NCI-H1436 treated with DMSO at 0.1 percent for 48 hours (cell line): ENCODE measurements around the gene ITPR2.

Source experiments
- DNase-seq: peaks from one replicate; lab custom pipeline; 2025; lab: John Stamatoyannopoulos, UW

Gene ITPR2

DNA sequence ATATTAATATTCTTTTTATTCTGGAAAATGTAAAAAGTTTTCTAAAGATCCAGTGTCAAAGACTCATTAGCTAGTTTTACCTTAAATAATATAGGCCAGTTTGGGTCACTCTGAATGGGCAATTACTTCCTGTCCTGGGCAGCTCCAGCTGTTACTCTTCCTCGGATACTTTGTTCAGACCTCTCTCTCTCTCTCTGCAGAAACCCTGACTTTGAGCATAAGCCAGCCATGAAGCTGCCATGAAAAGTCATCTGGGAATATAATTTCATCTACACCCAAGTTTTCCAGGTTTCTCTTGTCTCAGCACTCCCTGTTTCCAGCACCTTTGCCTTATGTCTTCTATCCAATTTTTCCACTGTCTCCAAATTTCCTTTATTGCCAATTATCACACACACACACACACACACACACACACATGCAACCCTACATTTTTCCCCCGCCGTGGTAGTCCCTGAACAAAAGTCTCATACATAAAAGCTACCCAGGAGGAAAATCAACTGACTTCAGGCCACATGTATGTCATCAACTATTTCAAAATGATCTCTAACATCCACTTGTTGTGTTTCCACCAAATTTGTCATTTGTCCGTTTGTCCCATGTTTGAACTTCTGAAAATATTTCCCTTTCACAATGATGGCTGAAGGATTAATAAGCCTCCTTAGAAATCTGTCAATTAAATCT lies 319.5 kb downstream of the ITPR2 start:
- no peak for DNase-seq

DNA sequence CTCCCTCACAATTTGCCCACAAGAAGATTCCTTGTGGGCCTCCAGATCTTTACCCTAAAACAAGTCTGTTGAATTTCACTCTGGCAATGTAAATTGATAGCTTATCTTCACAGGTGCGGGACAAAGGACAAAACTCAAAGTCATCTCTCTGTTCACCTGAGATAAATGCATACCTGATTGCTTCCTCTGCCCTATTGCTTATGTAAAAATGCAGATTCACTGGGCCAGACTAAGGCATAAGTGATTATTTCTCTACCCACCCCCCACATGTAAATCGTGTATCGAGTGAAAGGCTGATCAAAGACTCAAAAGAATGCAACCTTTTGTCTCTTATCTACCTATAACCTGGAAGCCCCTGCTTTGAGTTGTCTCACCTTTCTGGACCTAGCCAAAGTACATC lies 320.8 kb downstream of the ITPR2 start:
- no peak for DNase-seq

DNA sequence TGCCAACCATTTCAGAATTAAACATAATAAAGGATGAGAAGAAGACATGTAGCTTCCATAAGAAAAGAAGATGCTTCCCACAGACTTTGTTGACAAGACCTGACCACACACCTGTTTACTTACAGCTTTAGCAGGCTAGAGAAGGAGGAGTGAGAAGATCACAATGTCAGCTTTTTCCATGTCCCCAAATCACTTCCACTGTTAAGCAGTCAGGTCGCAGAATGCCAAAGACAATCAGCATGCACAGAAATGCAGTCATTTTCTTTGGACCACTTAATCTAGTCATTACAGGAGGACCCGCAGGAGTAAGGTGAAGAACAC lies 322.7 kb downstream of the ITPR2 start:
- DNase-seq, result no peak

DNA sequence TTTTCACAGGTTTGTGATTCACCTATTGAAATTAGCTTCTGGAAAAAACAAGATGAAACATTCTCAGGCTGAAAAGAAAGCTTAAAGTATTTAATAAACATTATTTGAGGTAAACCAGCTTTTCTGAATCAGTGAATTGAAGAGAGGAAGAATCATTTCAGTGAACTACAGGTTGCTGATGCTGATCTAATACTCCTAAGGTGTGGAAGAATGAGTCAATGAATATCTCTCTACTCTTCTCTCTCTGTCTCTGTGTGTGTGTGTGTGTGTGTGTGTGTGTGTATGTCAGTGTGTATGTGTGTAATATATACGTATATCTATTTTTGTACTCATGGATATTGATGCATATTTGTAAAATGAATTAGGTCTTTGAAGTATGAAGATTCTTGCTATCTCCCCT lies 325.4 kb downstream of the ITPR2 start:
- DNase-seq, result no peak

DNA sequence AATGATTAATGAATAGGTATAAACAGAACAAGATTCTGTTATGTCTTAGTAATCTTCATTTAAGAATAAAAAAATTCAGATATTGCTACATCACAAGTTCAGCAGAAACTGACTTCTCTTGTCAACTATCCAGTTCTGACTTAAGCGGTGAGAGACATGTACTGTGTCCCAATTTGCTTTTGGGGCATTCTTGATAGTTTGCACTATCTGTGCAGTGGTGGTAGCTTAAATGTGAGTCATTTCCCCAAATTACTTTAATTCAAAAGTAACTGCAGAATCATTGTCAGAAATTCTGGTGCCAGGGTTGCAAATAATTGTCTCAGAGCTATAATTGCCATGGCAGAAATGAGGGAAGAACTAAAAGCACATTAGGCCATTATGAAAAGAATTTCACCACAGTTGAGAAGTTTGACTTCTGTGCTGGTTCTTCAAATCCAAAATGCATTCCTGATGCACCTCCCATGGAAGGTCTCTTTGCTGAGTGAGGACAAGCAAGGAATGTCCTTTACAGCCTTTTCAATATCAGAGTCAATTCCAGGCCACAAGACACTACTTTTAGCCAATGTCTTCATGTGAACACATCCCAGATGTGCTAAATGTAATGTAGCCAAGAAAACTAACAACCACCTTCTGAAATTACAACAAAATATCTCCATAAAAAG lies 332.9 kb downstream of the ITPR2 start:
- DNase-seq, result no peak

DNA sequence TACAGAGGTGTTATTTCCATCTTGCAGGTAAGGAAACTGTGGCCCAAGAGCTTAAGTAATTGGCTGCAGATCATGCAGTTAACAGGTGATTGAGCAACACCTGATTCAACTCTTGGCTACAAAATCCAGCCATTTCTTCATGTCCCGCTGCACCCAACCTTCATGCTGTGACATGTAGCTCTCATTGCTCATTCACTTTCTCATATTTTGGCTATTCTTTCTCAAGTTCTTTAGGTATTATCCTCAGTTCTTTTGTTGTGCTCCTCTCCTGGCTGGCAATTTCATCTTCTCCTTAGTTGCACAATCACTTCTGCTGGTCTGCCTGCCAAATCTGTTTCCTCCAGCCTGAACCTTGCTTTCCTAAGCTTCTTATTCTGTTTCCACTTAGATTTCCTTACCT lies 336.8 kb downstream of the ITPR2 start:
- no peak for DNase-seq

DNA sequence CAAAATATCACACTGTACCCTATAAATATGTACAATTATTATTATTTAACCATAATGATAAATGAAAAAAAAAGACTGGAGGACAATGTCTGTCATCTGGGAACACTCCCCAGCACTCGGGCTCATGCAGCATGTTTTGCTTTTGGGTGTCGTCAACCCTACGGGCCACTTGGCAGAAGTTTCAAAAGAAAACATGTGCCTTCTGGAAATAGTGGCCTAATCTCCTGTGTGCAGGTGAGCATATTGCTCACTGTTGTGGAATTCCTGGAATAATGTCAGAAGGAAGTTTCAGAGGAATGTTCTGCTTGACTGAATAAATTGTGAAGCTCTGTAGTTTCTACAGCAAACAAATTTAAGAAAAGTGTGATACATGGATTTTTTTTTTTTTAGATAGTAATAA lies 339.3 kb downstream of the ITPR2 start:
- no peak for DNase-seq

DNA sequence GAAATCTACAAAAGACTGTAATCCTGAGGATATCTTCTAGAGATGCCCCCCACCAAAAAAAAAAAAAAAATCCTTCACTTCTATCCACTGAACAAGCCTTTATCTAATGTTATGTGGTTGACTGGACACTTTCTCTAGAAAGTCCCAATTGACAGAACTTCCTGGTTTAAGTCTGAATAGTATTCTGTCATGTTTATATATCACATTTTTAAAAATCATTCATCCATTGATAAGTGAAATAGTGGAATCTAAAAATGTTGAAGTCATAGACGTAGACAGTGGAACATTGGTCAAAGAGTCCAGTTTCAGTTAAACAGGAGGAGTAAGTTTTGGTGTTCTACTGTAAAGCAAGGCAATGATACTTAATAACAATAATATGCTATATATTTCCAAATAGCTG lies 340.6 kb downstream of the ITPR2 start:
- no peak for DNase-seq

DNA sequence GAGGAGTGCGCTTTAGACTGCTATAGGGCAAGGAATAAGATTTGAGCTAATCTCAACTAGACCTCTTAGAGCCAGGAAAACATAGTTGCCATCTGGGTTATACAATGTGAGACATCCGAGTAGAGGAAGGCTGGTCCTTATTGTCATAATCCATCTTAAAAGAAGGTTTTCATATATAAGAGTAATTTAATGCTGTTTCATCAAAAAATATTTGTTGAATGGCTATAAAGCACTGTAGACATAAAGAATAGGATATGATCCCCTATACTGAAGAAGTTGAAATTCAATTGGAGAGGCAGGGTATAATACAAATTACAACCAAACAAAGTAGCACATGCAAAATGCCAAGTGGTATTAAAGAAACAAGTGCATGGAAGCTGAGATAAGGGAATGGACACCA lies 343.1 kb downstream of the ITPR2 start:
- no peak for DNase-seq

DNA sequence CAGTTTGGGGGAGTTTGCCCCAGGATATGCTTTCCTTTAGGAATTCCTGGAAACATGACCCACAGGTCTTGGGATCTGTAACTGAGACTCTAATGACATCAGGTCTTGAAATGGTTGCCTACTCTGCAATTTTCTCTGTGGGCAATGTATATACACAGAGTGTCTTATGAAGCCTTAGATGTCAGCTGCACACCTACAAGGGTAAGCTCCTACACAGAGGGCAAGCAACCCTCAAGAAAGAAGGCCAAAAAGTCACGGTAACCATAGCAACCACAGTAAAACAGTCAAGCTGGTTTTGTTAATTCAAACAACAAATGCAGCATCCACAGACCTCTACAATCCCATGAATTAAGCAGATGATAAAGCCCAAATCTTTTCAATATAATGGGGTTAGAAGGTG lies 344.6 kb downstream of the ITPR2 start:
- DNase-seq, result no peak

DNA sequence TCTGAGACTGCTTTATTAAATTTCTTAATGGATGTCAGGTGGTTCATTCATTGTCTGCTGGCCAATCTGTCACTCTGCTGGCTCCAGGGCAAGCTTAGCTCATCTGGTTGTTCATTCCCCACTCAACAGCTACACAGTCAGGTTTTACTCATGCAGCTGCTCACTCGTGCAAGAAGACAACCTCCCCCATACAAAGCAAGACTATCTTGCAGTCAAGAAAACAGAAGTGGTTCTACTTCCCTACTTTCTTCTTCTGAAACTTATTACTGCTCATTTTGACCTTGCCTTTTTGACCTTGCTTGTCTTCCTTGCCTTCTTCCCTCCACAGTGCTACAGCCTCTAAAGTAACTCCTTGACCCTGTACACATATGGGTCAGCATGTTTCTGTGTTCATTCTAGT lies 359.7 kb downstream of the ITPR2 start:
- DNase-seq, result no peak

DNA sequence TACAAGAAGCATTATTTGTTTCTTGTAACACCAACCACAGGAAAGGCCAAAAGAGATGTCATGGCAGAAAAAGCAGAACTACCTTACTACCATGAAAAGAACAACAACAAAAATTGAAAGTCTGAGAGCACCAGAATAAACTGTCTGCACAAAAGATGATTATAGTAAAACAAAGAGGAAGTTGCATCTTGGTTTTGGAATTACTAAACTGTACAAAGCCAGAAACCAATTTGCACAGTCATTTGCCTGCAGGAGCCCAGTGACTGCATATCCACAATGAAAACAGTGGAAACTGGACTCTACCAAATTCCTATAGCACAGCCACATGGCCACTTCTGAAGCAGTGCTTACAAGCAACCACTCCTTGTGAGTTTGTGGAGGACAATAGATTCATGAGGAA lies 361.4 kb downstream of the ITPR2 start:
- no peak for DNase-seq

DNA sequence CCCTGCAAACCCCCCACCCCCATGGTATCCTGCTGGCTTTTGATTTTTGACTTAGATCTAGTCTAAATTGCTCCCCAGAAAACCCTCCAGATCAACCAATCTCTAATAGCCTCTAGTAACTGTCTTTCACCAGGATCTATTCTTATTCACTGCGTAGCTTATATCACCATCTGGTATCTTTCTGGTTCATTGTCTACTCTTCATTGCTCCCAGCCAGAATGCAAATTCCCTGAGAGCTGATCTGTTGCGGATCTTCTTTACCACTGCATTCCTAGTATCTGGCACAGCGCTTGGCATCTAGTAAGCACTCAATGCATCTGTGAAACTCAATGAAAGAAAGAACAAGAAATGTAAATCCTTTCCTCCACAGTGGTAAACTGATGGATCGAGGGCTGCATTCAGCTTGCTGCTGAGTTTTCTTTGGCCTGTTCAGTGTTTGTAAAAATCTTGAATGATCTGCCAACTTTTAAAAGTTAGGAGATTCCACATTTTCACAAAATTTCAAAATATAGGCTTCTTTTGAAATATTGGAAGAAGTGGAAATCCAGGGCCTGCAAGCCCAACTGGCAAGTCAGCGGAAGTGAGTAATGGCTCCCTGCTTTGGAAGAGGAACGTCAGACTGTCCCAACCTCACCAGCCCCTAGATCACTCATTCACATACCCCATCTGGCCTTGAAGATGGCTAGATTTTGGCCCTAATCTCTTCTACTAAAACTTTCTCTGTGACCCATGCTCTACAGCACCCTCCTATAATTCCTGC lies 363.4 kb downstream of the ITPR2 start:
- no peak for DNase-seq

DNA sequence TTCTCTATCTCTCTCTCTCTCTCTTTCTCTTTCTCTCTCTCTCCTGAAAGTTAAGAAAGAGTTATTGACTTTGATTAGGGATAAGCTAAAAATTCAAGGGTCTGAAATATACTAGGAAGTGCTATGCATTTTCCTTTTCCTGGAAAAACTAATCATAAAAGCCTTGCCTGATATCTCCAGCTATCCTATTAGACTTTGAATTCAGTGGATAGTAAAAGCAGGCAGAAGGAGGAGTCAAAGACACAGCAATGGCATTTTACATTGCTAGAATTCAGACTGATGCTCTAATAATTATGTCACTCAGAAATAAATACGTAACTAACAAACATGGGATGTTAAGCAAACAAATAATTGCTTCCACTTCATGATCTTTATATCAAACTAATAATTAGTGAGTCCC lies 365.6 kb downstream of the ITPR2 start:
- DNase-seq, result no peak

DNA sequence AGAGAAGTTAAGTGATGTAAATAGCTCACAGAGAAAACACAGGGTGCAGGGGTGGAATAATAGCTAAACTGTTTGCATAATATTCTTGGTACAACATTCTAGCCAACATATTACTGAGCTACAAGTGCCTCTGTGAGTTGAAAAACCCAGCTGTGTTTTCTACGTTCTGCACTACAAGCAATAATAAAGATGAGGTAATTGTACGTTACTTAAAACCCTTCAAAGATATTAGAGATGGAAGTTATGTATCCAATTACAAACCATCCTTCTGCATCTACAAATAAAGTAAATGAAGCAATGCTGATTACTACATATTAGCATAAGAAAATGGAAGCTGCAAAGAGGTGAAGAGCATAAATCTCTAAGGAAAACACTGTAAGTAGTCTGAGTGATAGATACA lies 366.3 kb downstream of the ITPR2 start:
- DNase-seq, result no peak

DNA sequence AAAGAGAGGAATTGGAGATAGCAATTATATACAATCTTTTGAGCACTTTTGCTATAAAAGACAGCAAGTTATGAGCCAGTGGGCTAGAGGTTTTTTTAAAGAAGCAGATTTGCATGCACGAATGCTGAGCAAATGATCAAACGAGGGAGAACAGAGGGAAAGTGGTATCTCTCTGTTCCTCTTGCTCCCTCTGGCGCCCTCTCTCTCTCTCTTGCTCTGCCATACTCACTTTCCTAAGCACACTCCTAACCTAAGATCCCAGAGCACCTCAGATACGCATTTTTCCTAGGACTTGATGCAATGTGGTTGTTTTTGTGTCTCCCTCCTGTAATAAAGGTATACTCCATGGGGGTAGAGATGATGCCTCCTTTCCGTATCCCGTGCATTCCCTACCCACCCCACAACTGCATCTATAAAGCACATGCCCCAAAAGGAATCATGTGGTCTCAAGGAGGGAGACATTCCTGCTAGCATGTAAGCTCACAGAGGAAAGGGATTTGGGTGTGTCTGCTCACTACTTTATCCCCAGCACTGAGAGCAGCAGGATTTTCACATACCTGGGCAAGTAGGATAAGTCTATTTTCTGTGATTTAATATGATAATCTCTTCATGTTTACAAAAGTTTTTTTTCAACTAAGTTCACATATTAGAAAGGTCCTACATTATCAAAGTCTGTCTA lies 367.4 kb downstream of the ITPR2 start:
- DNase-seq, result no peak

DNA sequence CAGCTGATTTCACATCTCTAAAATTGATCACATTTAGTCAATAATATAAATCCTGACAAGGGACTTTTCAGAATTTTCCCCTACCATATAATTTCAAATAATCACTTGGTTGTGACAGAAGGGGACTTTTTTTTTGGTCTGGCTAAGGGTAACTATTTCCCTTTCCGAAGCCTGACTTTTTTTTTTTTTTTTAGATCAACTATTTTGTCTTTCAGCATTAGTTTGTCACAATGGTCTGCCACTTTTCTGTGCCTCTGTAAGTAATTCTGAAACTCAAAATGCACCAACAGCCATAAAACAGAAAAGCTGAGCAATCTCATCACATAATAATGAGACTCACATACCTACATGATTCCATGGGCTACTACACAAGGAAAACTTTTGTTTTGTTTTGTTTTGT lies 371.2 kb downstream of the ITPR2 start:
- DNase-seq, result no peak

DNA sequence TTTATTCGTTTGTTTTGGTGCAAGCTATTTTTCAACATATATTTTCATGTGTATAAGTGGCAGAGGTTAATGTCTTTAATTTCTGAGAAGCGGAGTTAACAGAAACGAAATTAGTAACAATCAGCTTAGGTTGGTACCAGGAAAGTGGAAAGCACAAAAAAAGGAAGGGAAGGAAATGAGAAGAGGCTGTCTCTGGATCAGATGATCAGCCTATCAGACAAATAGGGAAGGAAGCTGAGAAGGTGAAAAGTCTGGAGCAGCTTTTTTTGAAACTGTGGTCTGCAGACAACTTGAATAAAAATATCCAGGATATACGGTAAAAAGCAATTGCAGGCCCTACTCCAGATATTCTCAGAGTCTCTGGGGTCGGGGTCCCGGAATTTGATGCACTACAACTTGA lies 372.6 kb downstream of the ITPR2 start:
- DNase-seq, result no peak

DNA sequence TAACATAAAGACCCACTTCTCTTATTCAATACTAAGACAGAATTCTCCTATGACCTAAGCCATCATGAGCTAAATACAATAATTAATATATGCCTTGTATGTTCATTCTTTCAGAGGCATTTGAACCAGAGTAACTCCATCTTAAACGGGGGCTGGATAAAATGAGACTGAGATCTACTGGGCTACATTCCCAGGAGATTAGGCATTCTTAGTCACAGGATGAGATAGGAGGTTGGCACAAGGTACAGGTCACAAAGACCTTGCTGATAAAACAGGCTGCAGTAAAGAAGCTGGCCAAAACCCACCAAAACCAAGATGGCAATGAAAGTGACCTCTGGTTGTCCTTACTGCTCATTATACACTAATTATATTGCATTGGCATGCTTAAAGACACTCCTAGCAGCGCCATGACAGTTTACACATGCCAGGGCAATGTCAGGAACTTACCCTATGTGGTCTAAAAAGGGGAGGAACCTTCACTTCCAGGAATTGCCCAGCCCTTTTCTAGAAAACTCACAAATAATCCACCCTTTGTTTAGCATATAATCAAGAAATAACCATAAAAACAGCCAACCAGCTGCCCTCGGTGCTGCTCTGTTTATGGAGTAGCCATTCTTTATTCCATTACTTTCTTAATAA lies 376.9 kb downstream of the ITPR2 start:
- no peak for DNase-seq

DNA sequence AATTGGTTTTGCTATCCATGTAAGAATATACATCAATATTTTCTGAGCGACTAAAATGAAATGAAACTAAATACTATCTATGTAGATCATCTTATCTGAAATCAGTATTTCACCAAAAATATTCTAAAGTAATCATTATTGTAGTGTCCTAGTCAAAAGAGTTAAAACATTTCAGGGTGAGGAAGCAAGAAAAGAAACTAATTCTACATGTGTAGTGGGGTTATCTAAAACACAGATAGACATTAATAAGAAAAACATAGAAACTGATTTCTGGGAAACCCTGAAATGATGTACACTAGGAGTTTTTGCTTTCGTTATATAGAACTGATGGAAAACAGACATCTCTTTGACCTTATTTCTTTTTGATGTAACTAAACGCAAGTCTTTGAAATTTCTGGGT lies 379.7 kb downstream of the ITPR2 start:
- no peak for DNase-seq

DNA sequence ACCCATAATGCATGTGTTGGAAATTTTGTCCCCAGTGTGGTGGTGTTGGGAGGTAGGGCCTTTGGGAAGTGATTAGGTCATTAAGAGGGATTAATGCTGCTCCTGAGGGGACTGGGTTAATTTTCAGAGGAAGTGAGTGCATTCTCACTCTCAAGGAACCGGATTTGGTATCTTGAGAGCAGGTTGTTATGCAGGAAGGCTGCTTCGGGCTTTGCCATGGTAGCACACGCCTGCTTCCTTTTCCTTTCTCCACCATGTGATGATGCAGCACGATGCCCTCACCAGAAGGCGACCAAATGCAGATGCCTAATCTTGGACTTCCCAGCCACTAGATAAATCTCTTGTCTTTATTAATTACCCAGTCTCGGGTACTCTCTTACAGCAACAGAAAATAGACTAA lies 380.5 kb downstream of the ITPR2 start:
- no peak for DNase-seq

DNA sequence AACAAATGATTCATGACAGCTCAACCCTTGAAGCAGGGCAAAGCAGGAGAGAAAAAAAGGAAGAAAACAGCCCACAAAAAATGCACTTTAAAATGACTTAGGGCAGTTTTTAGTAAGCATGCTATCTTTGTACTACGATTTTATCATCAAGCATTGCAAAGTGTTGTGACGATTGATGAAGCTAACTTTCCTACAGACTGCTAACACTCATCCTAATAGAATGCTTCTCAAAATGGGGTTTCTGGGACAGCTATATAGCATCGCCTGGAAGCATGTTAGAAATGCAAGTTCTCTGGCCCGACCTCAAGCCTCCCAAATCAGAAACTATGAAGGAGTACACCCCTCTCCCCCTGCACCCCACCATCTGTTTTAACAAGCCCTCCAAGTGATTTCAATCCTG lies 381.2 kb downstream of the ITPR2 start:
- no peak for DNase-seq

DNA sequence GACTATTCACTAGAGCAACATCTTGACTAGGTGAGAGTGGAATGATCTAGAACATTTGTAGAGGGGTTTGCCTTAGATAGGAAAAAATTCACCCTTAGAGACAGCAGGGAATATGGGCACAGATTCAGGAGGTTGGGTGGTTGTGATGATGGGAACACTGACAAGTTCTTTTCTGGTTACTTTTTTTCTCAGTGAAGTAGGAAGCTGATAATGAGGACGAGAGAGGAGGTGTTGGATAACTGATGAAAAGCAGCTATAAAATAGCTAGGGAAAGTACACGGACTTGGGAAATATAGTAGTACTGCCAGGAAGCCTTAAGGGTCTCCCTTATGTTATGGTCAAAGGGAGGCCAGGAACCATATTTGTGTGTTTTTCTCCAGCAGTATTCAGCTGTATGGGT lies 387.1 kb downstream of the ITPR2 start:
- no peak for DNase-seq
